Keratinocyte (primary cell): Measurements from ENCODE around the gene RAE1.

Experiments
- EZH2 ChIP-seq: IDR thresholded peaks from one replicate; pipeline ENCODE4 v1.6.1; 2012; ENCODE audit warnings: inconsistent platforms, mild to moderate bottlenecking, low read length, moderate library complexity
- TF ChIP-seq, protein P1 (sequence below), 3 experiments: IDR thresholded peaks in 1 of 3; conservative IDR thresholded peaks in 1 of 3; optimal IDR thresholded peaks in 1 of 3; 2 replicates in 2 of 3; 3 replicates in 1 of 3; pipeline versions ENCODE3 to v1.5.1; 2011; ENCODE audit warnings: low read length in 3 of 3, mild to moderate bottlenecking in 3 of 3, moderate library complexity in 2 of 3, control low read depth in 1 of 3, inconsistent platforms in 1 of 3; ENCODE audit not compliant: insufficient read depth in 2 of 3; ENCODE audit errors: extremely low read depth in 1 of 3

DNA sequence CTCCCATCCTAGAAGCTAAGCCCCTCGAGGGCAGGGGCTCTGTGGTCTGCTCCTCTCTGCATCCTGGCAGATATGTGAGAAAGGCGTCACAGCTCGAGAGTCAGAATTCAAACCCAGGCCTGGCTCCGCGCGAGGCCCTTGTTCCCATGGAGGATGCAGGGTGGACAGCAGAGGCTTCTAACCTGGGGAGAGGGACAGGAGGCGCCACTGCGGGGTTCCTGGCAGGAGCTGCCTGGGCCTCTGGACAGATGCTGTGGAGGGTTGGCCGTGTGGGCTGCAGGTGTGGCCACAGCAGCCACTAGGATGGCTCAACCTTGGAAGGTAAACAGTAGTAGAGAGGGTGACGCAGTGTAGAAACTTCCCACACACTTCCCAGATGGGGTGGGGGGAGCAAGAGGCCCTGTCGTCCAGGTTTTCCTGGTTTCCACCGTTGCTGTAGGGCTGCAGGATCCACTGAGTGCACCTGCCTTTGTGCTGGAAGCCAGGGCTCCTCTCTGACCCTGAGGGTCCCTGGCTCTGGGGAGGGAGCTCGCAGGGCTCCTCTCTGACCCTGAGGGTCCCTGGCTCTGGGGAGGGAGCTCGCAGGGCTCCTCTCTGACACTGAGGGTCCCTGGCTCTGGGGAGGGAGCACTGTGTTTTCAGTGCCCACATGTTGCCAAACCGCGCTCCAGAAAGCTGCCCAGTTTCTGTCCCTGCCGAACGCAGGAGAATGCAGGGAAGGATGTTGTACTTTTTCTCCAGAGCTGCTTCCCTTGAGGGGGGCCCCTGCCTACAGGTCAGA is 54.4 kb downstream of the RAE1 start:
- TF ChIP-seq, protein P1, sequence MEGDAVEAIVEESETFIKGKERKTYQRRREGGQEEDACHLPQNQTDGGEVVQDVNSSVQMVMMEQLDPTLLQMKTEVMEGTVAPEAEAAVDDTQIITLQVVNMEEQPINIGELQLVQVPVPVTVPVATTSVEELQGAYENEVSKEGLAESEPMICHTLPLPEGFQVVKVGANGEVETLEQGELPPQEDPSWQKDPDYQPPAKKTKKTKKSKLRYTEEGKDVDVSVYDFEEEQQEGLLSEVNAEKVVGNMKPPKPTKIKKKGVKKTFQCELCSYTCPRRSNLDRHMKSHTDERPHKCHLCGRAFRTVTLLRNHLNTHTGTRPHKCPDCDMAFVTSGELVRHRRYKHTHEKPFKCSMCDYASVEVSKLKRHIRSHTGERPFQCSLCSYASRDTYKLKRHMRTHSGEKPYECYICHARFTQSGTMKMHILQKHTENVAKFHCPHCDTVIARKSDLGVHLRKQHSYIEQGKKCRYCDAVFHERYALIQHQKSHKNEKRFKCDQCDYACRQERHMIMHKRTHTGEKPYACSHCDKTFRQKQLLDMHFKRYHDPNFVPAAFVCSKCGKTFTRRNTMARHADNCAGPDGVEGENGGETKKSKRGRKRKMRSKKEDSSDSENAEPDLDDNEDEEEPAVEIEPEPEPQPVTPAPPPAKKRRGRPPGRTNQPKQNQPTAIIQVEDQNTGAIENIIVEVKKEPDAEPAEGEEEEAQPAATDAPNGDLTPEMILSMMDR (optimal IDR thresholded peaks at IDR 0.05 in 1 of 3, IDR thresholded peaks at IDR 0.05 in 1 of 3, conservative IDR thresholded peaks at IDR 0.05 in 1 of 3; ENCODE audit: extremely low read depth in 1 of 3, insufficient read depth in 2 of 3, low read length in 3 of 3), result no peak
- no peak for TF ChIP-seq EZH2
